SK-N-MC (cell line): ENCODE results near the gene KRT14.
"Not testable (repeated sequence)": the region's sequence is repeated elsewhere in the genome, so short reads cannot be mapped to it uniquely, and the experiment has no call there.

Experiments used
- DNase-seq: peaks from one replicate; pipeline ENCODE4 v3.0.0-alpha.2; 2011; ENCODE audit warnings: low read depth, low spot score
- H3K27ac ChIP-seq: fragments of 200-600 bp; sonication (generic); 2 replicates; pipeline ENCODE4 v1.5.1; 2016; ENCODE audit warnings: mixed run types
- H3K36me3 ChIP-seq: fragments of 200-600 bp; sonication (generic); 2 replicates; pipeline ENCODE4 v1.6.1; 2017; ENCODE audit warnings: antibody characterized with exemption, low read length, mixed read lengths; ENCODE audit not compliant: insufficient read depth
- H3K4me3 ChIP-seq: fragments of 200-600 bp; sonication (generic); 2 replicates; pipeline ENCODE4 v1.5.1; 2016
- H3K9ac ChIP-seq: fragments of 200-600 bp; sonication (generic); 2 replicates; pipeline ENCODE4 v1.8.0; 2017; ENCODE audit warnings: mixed run types, mixed read lengths; ENCODE audit not compliant: insufficient read length
- H3K9me3 ChIP-seq: fragments of 200-600 bp; sonication (generic); 2 replicates; pipeline ENCODE4 v1.6.1; 2017; ENCODE audit warnings: low read depth, mild to moderate bottlenecking, antibody characterized with exemption, low read length, moderate library complexity, mixed read lengths
- EZH2 ChIP-seq: fragments of 200-600 bp; sonication (generic); IDR thresholded peaks from one replicate; pipeline ENCODE4 v1.6.1; 2017; ENCODE audit warnings: antibody characterized with exemption
- FOXP2 ChIP-seq: optimal IDR thresholded peaks from 2 replicates; pipeline ENCODE3; 2011; ENCODE audit warnings: mild to moderate bottlenecking, moderate library complexity; ENCODE audit not compliant: insufficient read depth; ENCODE audit errors: extremely low read length, control extremely low read depth
- POLR2AphosphoS5 ChIP-seq: IDR thresholded peaks from 2 replicates; pipeline ENCODE4 v1.6.1; 2012; ENCODE audit warnings: mild to moderate bottlenecking, low read depth, low read length, borderline replicate concordance

The KRT14 gene

DNA sequence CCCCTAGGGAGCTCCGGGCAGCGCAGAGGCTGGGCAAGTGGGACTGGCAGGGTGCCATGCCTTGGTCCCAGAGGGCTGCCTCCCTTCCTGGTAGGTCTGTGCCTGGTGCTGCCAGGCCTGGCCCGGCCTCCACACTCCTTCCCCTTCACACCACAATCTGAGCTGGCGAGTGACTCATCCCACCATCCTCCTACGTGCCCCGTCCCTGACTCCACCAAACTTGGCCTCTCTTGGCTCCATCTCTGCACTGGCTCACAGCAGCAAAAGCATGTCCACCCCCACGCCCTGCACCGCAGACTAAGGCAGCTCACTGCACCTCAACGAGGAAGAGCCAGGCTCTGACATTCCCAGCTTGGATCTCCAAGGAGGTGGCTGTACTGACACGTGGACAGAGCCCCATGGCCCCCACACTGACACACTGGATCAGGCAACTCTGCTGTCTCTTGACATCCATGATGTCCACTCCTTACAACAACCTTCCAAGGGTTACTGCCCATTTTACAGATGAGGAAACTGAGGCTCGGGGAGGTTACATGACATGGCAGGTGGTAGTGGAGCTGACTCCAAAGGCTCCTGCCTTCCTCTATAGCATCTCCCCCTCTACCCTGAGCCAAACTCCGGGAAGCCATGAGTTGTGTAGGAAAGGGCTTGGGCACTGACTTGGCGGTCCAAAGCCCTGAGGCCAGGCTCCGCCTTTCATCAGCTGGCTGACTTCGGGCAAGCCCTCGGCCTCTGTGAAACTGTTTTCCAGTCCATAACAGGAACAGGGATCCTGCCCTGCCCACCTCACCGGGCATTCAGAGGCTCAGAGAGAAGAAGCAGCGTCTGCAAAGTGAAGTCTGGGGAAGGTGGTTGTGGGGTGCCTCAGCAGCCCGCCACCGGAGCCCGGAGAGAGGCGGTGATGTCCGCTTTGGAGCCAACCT lies 38.5 kb downstream of the KRT14 start:
- H3K27ac ChIP-seq: peak overlapping the region; percentile 89; the same call in 1 of the 2 replicates
- H3K9ac ChIP-seq: no peak overlapping the region
- no peaks in the 10 kb centered on the region for H3K36me3 ChIP-seq
- TF ChIP-seq POLR2AphosphoS5 (no peak), EZH2 (no peak), FOXP2 (no peak)
- H3K9me3 ChIP-seq: no peaks in the 10 kb centered on the region
- H3K4me3 ChIP-seq: no peak overlapping the region
- DNase-seq: no peak

DNA sequence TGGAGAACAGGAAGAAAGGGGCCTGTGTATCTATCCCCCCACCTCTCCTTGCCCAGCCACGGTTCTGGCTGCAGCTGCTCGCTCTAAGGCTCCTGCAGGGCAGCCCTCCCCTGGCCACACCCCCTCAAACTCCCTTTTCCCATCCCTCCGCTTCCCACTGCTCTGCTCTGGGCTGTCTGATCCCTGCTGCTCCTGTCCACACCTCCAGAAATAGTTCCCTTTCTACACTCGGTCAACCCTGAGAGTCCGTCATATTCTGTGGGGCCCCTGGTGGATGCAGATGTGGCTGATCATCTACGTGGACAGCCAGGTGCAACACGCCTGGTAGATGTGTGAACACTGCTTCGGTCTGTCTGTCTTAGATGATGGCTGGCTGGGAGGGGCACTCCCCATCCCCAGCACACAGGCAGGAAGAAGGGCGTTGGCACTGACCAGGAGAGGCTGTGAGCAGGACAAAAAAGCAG lies 39.3 kb downstream of the KRT14 start:
- no peak overlapping the region for H3K9ac ChIP-seq
- no peaks in the 10 kb centered on the region for H3K36me3 ChIP-seq
- no peak overlapping the region for H3K27ac ChIP-seq
- no peak for DNase-seq
- H3K4me3 ChIP-seq: no peak overlapping the region
- no peak for TF ChIP-seq EZH2
- TF ChIP-seq POLR2AphosphoS5: no peak
- no peak for TF ChIP-seq FOXP2
- no peaks in the 10 kb centered on the region for H3K9me3 ChIP-seq

DNA sequence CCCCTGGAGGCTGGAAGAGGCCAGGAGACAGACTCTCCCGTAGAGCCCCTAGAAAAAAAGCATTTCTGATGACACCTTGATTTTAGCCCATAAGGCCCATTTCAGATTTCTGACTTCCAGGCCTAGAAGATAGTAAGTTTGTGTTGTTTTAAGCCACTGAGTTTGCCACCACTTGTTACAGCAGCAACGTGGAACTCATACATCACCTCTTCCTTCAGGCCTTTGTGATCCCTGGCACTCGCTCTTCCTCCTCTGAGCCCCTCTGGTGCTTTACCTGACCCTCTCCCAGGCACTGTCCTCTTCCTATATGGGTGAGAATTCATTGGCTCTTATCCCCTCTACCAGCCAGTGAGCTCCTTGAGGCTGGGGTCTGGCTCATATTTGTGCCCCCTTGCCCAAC lies 39.9 kb downstream of the KRT14 start:
- Histone ChIP-seq H3K4me3 (no peak overlapping the region), H3K9ac (no peak overlapping the region), H3K36me3 (no peaks in the 10 kb centered on the region), H3K9me3 (no peaks in the 10 kb centered on the region), H3K27ac (no peak overlapping the region)
- DNase-seq: no peak
- TF ChIP-seq POLR2AphosphoS5: no peak
- no peak for TF ChIP-seq EZH2
- TF ChIP-seq FOXP2: no peak

DNA sequence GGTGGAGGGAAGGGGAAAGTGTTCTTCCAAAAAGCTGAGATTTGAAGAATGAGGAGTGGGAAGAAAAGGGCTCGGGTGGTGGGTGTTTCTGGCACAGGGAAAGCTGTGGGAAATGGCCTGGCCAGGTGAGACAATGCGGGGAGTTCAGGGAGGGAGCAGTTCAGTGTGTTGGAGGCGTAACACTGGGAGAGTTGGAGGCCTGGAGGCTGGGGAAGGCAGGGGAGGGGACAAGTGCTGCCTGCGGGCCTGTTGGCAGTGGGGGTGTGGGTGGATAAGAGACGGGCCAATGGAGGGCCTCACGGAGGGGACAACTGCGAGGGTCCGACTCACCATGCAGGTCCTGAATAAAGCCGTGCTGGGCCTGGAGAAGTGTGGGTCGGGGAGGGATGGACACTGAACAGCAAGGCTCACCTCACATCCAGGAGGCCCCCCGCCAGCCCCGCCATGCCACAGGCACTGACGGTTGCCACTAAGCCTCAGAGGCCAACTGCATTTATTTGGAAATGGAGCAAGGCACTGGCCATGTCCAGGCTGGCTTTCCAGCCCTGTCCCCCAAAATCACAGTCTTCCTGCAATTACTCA lies 40.8 kb downstream of the KRT14 start:
- no peak overlapping the region for H3K4me3 ChIP-seq
- no peak overlapping the region for H3K27ac ChIP-seq
- H3K36me3 ChIP-seq: no peaks in the 10 kb centered on the region
- H3K9ac ChIP-seq: no peak overlapping the region
- DNase-seq: no peak
- H3K9me3 ChIP-seq: no peaks in the 10 kb centered on the region
- TF ChIP-seq POLR2AphosphoS5 (no peak), EZH2 (no peak), FOXP2 (no peak)

DNA sequence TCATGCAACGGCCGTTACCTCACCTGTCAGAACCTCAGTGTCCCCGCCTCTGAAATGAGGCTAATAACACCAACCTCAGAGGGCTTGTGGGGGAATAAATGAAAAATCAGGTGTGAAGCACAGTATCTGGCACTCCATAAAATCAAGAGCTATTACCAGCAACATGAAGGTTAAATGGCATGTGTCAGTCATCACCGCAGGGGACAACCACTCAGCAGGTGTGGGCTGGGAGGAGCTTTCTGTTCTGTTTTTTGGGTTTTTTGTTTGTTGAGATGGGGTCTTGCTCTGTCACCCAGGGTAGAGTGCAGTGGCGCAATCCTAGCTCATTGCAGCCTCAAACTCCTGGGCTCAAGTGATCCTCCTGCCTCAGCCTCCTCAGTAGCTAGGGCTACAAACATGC lies 41.8 kb downstream of the KRT14 start:
- Histone ChIP-seq H3K9ac (peak overlapping the region; percentile 49), H3K27ac (peak overlapping the region; percentile 80), H3K36me3 (no peaks in the 10 kb centered on the region), H3K4me3 (peak overlapping the region; percentile 26; the same call in 1 of the 2 replicates), H3K9me3 (no peaks in the 10 kb centered on the region)
- TF ChIP-seq FOXP2 (no peak), POLR2AphosphoS5 (no peak)
- no peak for DNase-seq

DNA sequence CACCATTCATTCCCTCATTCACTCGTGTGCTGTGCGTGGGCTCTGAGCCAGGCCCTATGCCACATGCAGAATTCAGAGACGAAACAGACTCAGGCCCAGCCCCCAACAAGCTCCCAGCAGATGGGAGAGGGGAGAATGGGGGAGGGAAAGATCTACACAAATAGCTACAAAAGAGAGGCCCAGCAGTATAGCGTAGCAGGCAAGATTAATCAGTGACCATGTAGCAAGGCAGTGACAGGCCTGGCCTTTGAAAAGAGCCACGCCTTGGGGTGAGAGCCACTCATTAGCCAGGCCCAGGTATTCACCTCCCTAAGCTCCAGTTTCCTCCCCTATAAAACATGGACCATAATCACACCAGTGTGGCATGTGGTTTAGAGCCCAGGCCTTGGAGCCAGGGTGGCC lies 42.2 kb downstream of the KRT14 start:
- H3K4me3 ChIP-seq: peak overlapping the region; percentile 26; the same call in 1 of the 2 replicates
- H3K27ac ChIP-seq: peak overlapping the region; percentile 80
- no peak for DNase-seq
- H3K9me3 ChIP-seq: no peaks in the 10 kb centered on the region
- peak overlapping the region; percentile 49 for H3K9ac ChIP-seq
- TF ChIP-seq FOXP2 (peak; percentile 74), EZH2 (no peak), POLR2AphosphoS5 (no peak)
- no peaks in the 10 kb centered on the region for H3K36me3 ChIP-seq

DNA sequence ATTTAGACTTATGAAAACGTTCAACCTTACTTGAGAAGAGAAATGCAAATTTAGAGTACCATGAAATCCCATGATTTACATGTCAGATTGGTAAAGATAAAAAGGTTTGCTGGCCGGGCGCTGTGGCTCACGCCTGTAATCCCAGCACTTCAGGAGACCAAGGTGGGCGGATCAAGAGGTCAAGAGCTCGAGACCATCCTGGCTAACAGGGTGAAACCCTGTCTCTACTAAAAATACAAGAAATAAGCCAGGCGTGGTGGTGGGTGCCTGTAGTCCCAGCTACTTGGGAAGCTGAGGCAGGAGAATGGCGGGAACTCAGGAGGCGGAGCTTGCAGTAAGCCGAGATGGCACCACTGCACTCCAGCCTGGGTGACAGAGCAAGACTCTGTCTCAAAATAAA lies 43.9 kb downstream of the KRT14 start:
- not testable (repeated sequence) for H3K4me3 ChIP-seq, DNase-seq, H3K9ac ChIP-seq, H3K36me3 ChIP-seq, H3K9me3 ChIP-seq
- H3K27ac ChIP-seq: peak overlapping the region; percentile 34; the same call in 1 of the 2 replicates

DNA sequence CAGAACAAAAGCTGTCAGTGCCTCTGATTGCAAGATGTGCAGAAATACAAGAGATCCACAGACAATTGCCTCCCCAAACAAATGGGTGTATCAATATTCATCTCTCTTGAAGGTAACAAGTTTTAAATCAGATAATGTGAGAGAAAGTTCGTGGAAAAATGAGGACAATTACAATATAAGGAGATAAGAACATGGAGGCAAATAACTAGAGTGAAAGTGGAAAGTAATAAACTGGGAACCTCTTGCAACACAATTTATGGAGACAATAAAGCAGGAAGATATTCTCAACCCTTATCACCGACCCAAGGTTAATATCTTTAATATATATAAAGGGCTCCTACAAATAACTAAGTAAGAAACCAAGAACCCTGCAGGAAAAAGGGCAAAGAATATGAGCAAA lies 44.3 kb downstream of the KRT14 start:
- Histone ChIP-seq H3K9ac (no peak overlapping the region), H3K4me3 (no peak overlapping the region), H3K36me3 (no peaks in the 10 kb centered on the region), H3K9me3 (no peaks in the 10 kb centered on the region), H3K27ac (peak overlapping the region; percentile 34; the same call in 1 of the 2 replicates)
- DNase-seq: no peak
- TF ChIP-seq FOXP2: no peak
- TF ChIP-seq EZH2: no peak
- no peak for TF ChIP-seq POLR2AphosphoS5
